SU-DHL-6 (cell line): Measurements from ENCODE around the gene ANKRD23.

Experiments used
- H2AFZ ChIP-seq: fragments of 200-600 bp; sonication (generic); 2 replicates; pipeline ENCODE4 v1.6.1; 2014; ENCODE audit warnings: low read depth, mild to moderate bottlenecking, moderate library complexity, mixed read lengths, antibody characterized with exemption, low read length; ENCODE audit not compliant: severe bottlenecking
- H3F3A ChIP-seq: fragments of 200-600 bp; shearing (Covaris generic); 2 replicates; pipeline ENCODE4 v1.6.0; 2016; ENCODE audit warnings: antibody characterized with exemption, mild to moderate bottlenecking; ENCODE audit not compliant: insufficient read depth
- H3K27ac ChIP-seq: fragments of 200-600 bp; sonication (generic); 2 replicates; pipeline ENCODE4 v1.5.1; 2016; ENCODE audit warnings: low read depth, mild to moderate bottlenecking, low read length, moderate library complexity, mixed read lengths
- H3K27me3 ChIP-seq: fragments of 200-600 bp; sonication (generic), shearing (Covaris generic); 2 replicates; pipeline ENCODE4 v1.6.0; 2014; ENCODE audit warnings: mild to moderate bottlenecking, low read length
- H3K36me3 ChIP-seq: fragments of 200-600 bp; sonication (generic); 2 replicates; pipeline ENCODE4 v1.6.1; 2014; ENCODE audit warnings: mild to moderate bottlenecking, low read length, mixed read lengths
- H3K4me2 ChIP-seq: fragments of 300-600, 200-600 bp; shearing (Covaris generic), sonication (generic); 2 replicates; pipeline ENCODE4 v1.6.0; 2014; ENCODE audit warnings: low read length, low read depth, mild to moderate bottlenecking; ENCODE audit not compliant: poor library complexity, severe bottlenecking
- H3K4me3 ChIP-seq: fragments of 200-600 bp; sonication (generic); 2 replicates; pipeline ENCODE4 v1.5.1; 2014; ENCODE audit warnings: antibody characterized with exemption, low read length, mild to moderate bottlenecking, mixed read lengths; ENCODE audit not compliant: insufficient read depth, poor library complexity, severe bottlenecking
- H3K79me2 ChIP-seq: fragments of 200-600 bp; sonication (generic); 2 replicates; pipeline ENCODE4 v1.6.1; 2014; ENCODE audit warnings: mild to moderate bottlenecking, low read length, moderate library complexity; ENCODE audit not compliant: insufficient read depth
- H3K9ac ChIP-seq: fragments of 200-600 bp; sonication (generic); 2 replicates; pipeline ENCODE4 v1.7.0; 2014; ENCODE audit warnings: mild to moderate bottlenecking, low read length
- H3K9me2 ChIP-seq: fragments of 200-600 bp; sonication (generic); replicated peaks from 2 replicates; pipeline ENCODE4 v1.6.1; 2014; ENCODE audit warnings: low read length; ENCODE audit not compliant: insufficient read depth
- H3K9me3 ChIP-seq: fragments of 200-600 bp; sonication (generic); 2 replicates; pipeline ENCODE4 v1.6.1; 2014; ENCODE audit warnings: low read length, mixed read lengths; ENCODE audit not compliant: insufficient read depth
- H4K20me1 ChIP-seq: fragments of 200-600 bp; sonication (generic); 2 replicates; pipeline ENCODE4 v1.6.1; 2014; ENCODE audit warnings: low read depth, mild to moderate bottlenecking, antibody characterized with exemption, low read length, moderate library complexity, mixed read lengths
- CTCF ChIP-seq: fragments of 200-600 bp; sonication (generic); IDR thresholded peaks from one replicate; pipeline ENCODE4 v1.5.1; 2017; ENCODE audit warnings: antibody characterized with exemption, mild to moderate bottlenecking, low read length, moderate library complexity; ENCODE audit not compliant: insufficient read depth, poor library complexity, severe bottlenecking
- EZH2phosphoT487 ChIP-seq: fragments of 200-600 bp; sonication (generic), shearing (Covaris generic); conservative IDR thresholded peaks from 2 replicates; pipeline ENCODE4 v1.6.1; 2018; ENCODE audit warnings: mild to moderate bottlenecking, antibody characterized with exemption, low read length, moderate library complexity, mixed read lengths

Gene ANKRD23

GRCh38 chr2:96880891-96881273 is 37.1 kb upstream of the ANKRD23 start:
- no peak for TF ChIP-seq EZH2phosphoT487
- TF ChIP-seq CTCF = no peak
- no peak overlapping the region for H2AFZ ChIP-seq
- no peaks in the 10 kb centered on the region for H4K20me1 ChIP-seq
- no peak overlapping the region for H3K4me2 ChIP-seq
- H3K4me3 ChIP-seq = no peak overlapping the region
- no peaks in the 10 kb centered on the region for H3F3A ChIP-seq
- H3K9ac ChIP-seq = no peak overlapping the region
- H3K27ac ChIP-seq = no peak overlapping the region
- no peaks in the 10 kb centered on the region for H3K9me2 ChIP-seq
- no peaks in the 10 kb centered on the region for H3K36me3 ChIP-seq
- no peaks in the 10 kb centered on the region for H3K27me3 ChIP-seq
- no peaks in the 10 kb centered on the region for H3K79me2 ChIP-seq
- H3K9me3 ChIP-seq = no peaks in the 10 kb centered on the region

- Histone ChIP-seq H2AFZ (no peak overlapping the region), H3K4me2 (no peak overlapping the region), H3K9me2 (no peaks in the 10 kb centered on the region), H3K9ac (no peak overlapping the region), H3K27ac (no peak overlapping the region), H3K79me2 (no peaks in the 10 kb centered on the region), H4K20me1 (no peaks in the 10 kb centered on the region), H3K36me3 (no peaks in the 10 kb centered on the region), H3K9me3 (no peaks in the 10 kb centered on the region), H3F3A (no peaks in the 10 kb centered on the region), H3K4me3 (no peak overlapping the region), H3K27me3 (no peaks in the 10 kb centered on the region)
- no peak for TF ChIP-seq EZH2phosphoT487
- TF ChIP-seq CTCF = no peak
Measured at GRCh38 chr2:96879545-96880040, 35.8 kb upstream of the ANKRD23 start.

GRCh38 chr2:96878796-96879544 is 35.1 kb upstream of the ANKRD23 start:
- no peak overlapping the region for H3K9ac ChIP-seq

More at GRCh38 chr2:96878796-96879544, 35.1 kb upstream of the ANKRD23 start:
- TF ChIP-seq CTCF = no peak
- TF ChIP-seq EZH2phosphoT487 = no peak
- Histone ChIP-seq H3K27ac (no peak overlapping the region), H3K9me3 (no peaks in the 10 kb centered on the region), H3F3A (no peaks in the 10 kb centered on the region), H3K79me2 (no peaks in the 10 kb centered on the region), H2AFZ (no peak overlapping the region), H3K27me3 (no peaks in the 10 kb centered on the region), H3K9me2 (no peaks in the 10 kb centered on the region), H3K4me3 (no peak overlapping the region), H3K36me3 (no peaks in the 10 kb centered on the region), H4K20me1 (no peaks in the 10 kb centered on the region), H3K4me2 (no peak overlapping the region)
